ENCODE data around the gene SASH1.
"Not testable (repeated sequence)": the region's sequence is repeated elsewhere in the genome, so short reads cannot be mapped to it uniquely, and the experiment has no call there.

SASH1 gene

GRCh38 chr6:148370176-148370575 is 27.5 kb downstream of the SASH1 start:
- no peak for DNase-seq

- DNase-seq, result no peak
Observed at GRCh38 chr6:148374040-148374774, 31.6 kb downstream of the SASH1 start.

GRCh38 chr6:148375401-148375800 is 32.8 kb downstream of the SASH1 start:
- DNase-seq, result no peak

- DNase-seq, result no peak
Observed at GRCh38 chr6:148379481-148379880, 36.8 kb downstream of the SASH1 start.

- no peak for DNase-seq
Observed at GRCh38 chr6:148379966-148380713, 37.5 kb downstream of the SASH1 start.

GRCh38 chr6:148382051-148382450 is 39.4 kb downstream of the SASH1 start:
- not testable (repeated sequence) for DNase-seq

GRCh38 chr6:148382861-148383260 is 40.2 kb downstream of the SASH1 start:
- DNase-seq, result no peak

GRCh38 chr6:148383658-148384368 is 41.2 kb downstream of the SASH1 start:
- no peak for DNase-seq

- no peak for DNase-seq
Observed at GRCh38 chr6:148385379-148385778, 42.7 kb downstream of the SASH1 start.

- no peak for DNase-seq
Observed at GRCh38 chr6:148388521-148388920, 45.9 kb downstream of the SASH1 start.

GRCh38 chr6:148389086-148389485 is 46.4 kb downstream of the SASH1 start:
- DNase-seq, result no peak

- no peak for DNase-seq
Observed at GRCh38 chr6:148389917-148390316, 47.3 kb downstream of the SASH1 start.

- DNase-seq, result not testable (repeated sequence)
Observed at GRCh38 chr6:148392127-148392526, 49.5 kb downstream of the SASH1 start.

GRCh38 chr6:148392671-148393070 is 50.0 kb downstream of the SASH1 start:
- no peak for DNase-seq

- no peak for DNase-seq
Observed at GRCh38 chr6:148395583-148396101, 53.0 kb downstream of the SASH1 start.

- no peak for DNase-seq
Observed at GRCh38 chr6:148396411-148396810, 53.8 kb downstream of the SASH1 start.

- DNase-seq, result no peak
Observed at GRCh38 chr6:148396926-148397325, 54.3 kb downstream of the SASH1 start.

- no peak for DNase-seq
Observed at GRCh38 chr6:148398244-148398643, 55.6 kb downstream of the SASH1 start.

GRCh38 chr6:148398678-148399077 is 56.0 kb downstream of the SASH1 start:
- no peak for DNase-seq

- DNase-seq, result no peak
Observed at GRCh38 chr6:148401571-148401970, 58.9 kb downstream of the SASH1 start.

- no peak for DNase-seq
Observed at GRCh38 chr6:148404456-148405054, 61.9 kb downstream of the SASH1 start.

- no peak for DNase-seq
Observed at GRCh38 chr6:148405894-148406293, 63.3 kb downstream of the SASH1 start.
